GM18507 (cell line): Measurements from ENCODE around the gene MAL.

Experiments
- DNase-seq: peaks from one replicate; pipeline ENCODE4 v3.0.0; 2011; ENCODE audit warnings: low read depth; ENCODE audit not compliant: insufficient read length; ENCODE audit errors: extremely low spot score
- FAIRE-seq: peaks from 2 replicates; lab custom pipeline; 2011; peaks lifted over from hg19 to GRCh38; lab: Jason Lieb, UNC

MAL gene

DNA sequence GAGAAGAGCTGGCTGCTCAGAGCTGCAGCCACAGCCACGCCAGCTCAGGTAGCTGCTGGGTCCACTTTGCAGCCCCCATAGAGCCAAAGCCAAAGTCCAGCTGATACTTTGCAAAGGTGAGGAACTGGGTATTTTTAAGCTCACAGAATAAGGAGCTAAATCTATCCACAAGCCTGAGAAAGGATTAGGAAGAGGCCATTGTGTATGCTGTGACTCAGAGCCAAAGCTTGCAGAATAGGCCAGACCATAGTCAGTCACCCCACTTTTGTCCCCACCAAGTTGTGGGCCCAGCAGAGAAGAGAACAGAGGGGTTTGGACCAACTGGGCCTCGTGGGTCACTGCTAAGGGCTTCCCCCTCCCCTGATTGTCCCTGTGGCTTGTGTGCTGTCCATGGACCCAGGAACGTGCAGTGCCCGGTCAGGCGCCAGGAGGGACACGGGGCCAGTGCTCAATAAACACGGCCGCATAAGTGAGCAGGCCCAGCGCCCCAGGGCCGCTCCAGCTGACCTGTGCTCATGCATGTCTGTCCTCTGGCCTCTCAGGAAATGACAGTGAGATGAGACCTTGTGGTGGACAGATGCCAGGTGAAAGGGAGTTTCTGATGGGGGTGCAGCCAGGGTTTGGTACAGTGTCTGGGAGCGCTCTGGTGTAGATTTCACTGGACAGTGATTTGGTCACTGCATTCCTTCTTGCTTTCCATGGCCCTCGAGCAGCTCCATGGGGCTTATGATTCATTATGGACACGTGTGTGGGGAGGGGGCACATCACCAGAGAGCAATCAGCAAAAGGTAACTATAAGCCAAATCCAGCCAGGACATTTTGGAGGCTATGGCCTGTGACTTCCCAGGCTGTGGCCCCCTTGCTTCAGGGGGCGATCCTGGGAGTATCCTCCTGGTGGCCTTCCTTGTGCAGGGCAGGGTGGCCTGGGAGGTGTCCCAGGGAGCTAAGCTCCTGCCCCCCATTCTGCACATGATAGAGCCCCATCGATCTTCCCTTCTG, 31.3 kb downstream of the MAL start:
- FAIRE-seq, result no peak
- no peak for DNase-seq

DNA sequence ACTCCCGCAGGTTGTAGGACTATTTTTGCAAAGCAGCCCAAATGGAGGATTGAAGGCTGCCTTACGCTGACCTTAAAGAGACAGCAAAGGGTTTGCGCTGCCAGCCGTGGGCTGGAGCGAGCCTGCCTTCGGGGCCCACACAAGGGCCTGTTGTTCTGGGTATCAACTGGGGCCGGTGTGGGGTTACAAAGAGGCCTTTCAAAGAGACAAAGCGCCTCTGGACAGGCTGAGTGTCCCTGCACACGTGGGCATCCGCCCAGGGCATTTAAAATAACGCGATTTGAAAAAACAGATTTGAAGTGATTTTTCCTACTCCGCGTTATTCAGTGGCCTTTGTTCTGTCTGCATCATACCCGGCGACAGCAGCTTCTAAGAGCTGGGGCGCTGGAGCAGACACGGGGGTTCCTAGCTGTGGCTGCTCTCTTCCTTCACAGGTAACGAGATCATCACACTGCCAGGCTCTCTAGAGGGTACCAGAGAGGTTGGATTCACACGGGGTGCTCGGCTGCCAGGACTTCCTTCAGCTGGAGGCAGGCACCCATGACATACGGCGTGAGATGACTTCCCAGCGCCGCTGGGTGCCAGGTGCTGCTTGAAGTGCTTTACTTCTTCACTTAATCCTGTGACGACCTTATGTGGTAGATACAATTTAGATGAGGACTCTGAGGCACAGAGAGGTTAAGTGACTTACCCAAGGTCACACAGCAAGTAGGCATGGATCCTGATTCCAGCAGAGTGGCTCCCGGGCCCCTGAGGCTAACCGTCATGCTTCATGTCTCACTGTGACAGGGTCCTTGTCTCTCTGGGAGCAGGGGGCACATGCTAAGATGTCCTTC, 32.2 kb downstream of the MAL start:
- DNase-seq, result no peak

DNA sequence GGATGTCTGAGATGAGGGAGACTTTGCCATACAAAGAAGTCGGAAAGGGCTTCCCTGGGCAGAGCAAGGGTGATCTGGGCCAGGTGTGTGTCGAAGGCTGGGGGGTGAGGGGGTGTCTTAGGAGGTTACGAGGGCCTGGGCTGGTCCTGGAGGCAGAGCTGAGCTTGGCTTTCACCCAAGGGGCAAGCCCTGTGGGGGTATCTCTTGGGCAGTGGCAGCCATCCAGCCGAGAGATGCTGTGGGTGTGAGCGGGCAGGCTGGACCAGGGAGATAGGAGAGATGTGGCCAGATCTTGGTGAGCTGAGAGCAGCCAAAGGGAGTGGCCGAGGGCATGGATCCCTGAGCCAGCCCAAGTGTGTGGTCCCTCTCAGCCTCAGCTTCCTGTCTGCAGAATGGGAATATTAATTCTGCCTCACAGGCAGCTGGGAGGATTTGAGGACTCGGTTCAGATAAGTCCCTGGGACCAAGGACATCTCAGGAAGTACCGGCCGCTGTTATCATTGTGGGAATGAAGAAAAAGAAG, 33.0 kb downstream of the MAL start:
- DNase-seq (no peak), FAIRE-seq (no peak)

More for the DNA sequence above, 32.2 kb downstream of the MAL start:
- FAIRE-seq, result no peak

DNA sequence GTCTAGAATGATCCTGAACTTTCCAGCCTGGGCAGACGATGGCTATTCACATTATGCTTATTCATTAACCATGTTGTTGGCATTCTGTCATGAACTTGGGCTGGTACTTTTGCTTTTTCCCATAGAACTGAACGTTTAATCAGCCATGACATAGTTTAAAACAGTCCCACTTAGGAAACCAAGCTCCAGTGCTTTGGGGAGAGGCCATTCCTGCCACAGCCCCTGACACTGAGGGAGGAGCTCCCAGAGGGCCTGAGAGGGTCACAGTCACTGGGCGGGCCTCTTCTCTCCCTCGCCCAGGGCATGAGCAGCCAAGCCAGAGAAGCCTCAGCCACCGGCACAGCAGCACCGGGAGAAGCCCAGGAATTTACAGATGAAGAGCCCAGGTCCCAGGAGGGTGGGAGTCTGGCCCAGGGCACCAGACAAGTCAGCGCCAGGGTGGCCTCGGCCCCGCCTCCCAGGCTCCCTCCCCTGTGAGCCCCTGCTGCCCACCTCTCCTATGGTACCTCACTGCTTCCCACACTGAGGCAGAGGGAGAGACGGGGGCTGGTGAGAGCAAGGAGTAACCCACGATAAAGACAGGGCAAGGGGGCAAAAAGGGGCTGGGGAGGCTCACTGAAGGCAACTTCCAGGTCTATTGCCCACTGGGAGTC, 33.6 kb downstream of the MAL start:
- no peak for FAIRE-seq

DNA sequence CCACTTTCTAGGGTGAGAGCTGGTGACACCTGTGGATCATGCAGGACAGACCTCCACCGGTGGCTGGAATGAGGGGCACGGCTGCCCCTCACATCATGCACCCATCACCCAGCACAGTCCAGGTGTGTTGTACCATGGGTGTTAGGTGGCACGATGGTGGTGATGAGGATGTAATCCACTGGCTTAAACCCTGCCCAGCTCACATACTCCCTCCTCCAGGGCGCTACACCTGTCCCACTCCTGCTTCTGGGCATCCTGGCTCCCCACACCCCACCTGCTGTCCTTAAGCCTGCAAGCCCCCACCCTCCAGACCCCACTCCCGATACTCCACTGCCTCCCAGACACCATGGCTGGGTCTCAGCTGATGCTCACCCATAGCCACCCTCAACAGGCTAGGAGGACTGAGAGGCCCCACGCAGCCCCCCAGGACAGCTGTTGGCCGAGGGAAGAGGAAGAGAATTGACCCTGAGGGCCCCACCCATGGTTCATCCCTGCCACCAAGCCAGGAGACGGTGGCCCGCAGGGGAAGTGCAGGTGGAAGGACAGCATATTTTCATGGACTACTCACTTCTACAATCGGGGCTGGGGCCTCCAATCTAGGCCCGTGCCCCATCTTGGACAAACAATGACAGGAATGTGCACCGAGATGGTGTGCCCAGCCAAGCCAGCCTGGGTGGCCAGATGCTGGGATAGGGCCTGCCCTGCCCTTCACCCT, 34.3 kb downstream of the MAL start:
- no peak for DNase-seq
- FAIRE-seq, result no peak

More for the DNA sequence above, 33.6 kb downstream of the MAL start:
- DNase-seq, result no peak

- FAIRE-seq, result no peak
- DNase-seq, result no peak
These were observed 35.1 kb downstream of the MAL start for GRCh38 chr2:95060446-95061118.

DNA sequence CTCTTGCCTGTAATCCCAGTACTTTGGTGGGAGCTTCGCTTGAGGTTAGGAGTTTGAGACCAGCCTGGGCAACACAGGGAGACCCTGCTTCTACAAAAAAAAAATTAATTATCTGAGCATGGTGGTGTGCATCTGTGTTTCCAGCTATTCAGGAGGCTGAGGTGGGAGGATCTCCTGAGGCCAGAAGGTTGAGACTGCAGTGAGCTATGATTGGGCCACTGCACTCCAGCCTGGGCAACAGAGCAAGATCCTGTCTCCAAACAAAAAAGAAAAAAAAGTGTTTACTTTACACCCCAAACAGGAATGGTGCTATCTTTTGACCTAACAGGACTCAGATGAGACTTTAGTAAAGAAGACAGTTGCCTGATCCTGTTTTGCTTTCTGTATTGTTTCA, 35.6 kb downstream of the MAL start:
- FAIRE-seq (no peak), DNase-seq (no peak)

DNA sequence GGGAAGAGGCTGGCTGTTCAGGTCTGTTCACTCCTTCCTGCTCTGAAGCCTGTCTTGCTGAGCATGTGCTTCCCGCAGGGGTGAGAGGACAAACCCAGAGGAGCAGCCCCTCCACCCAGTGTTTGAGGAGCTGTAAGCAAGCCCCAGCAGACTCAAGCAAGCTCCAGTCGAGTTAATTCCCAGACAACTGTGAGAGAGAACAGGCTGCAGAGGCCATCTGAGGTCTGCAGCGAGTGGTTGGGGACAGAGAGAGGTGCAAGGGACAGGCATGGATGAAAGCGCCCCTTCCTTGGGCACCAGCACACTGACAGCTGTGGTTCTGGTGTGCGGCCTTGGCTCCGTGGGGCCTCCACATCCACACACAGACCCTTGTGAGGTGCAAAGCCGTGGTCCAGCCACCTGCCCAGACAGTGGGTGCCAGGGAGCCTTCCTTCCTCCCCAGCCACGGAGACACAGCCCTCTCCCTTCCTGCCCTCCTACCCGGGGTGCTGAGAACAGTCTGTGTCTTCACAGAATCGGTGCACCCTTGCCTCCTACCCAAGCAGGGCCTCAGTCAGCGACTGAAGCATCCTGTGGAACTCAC, 36.2 kb downstream of the MAL start:
- DNase-seq, result no peak
- no peak for FAIRE-seq

- no peak for DNase-seq
- FAIRE-seq, result peak; percentile 55
These were observed 37.0 kb downstream of the MAL start for GRCh38 chr2:95062242-95063085.

DNA sequence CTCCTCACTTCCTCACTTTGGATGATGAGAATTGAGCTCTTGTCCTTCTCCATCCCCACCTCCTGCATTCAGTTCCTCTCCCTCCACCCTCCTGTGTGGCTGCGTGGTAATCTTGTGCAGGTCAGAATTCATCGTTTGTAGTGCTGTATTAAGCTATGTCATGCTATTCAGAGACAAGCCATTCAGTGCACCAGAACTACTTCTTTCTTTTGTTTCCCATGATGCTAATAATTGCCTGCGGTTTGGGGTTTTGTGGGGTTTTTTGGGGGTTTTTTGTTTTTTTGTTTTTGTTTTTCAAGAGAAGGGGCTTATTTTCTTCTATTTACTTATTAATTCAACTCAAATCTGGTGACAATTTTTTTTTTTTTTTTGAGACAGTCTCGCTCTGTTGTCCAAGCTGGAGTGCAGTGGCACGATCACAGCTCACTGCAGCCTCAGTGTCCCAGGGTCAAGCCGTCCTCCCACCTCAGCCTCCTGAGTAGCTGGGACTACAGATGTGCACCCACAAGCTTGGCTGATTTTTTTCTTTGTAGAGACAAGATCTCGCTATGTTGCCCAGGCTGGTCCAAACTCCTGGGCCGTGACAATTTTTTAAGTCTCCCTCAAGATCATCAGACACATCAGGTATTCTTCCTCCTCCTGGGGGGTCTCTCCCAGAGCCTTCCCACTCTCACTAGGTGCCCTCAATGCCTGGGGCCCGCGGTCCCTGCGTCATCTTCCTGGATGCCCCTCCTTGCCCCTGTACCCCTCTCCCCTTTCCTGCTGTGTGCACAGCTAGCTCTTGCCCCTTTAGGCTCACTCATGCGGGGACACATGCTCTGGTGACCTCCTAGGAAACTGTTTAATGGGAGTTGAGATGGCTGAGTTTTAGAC, 37.8 kb downstream of the MAL start:
- no peak for FAIRE-seq
- no peak for DNase-seq

DNA sequence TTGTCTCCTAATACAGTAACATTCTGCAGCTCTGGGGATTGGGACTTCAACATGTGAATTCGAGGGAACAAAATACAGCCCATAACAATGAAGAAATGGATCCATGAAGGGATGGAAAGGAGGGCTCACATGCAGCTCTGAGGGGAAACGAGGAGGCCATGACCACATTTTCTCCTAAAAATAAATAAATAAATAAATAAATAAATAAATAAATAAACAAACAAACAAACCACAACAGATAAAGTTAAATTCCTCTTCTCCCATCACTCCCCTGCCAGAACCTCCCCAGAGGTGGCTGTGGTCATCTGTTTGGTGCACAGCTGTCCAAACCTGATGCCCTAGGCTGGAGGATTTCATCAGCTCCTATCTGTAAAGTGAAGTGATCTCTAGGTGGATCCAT, 42.7 kb downstream of the MAL start:
- DNase-seq, result no peak
- FAIRE-seq, result no peak

GRCh38 chr2:95069465-95069864, 44.0 kb downstream of the MAL start:
- DNase-seq (no peak), FAIRE-seq (no peak)

GRCh38 chr2:95071856-95072255, 46.3 kb downstream of the MAL start:
- DNase-seq (no peak), FAIRE-seq (no peak)

GRCh38 chr2:95072424-95072823, 46.9 kb downstream of the MAL start:
- no peak for DNase-seq
- no peak for FAIRE-seq

- DNase-seq, result no peak
- no peak for FAIRE-seq
These were observed 48.6 kb downstream of the MAL start for GRCh38 chr2:95073856-95074662.
